ENCODE results near the gene UBTD1. TPM values are rescaled to one million over a fixed set of nuclear protein-coding genes. Genes with fewer than 3 reads are reported as not detected.

Gene UBTD1
- polyA plus RNA-seq, 1 donor from 2014 or later: 3.3 TPM

DNA sequence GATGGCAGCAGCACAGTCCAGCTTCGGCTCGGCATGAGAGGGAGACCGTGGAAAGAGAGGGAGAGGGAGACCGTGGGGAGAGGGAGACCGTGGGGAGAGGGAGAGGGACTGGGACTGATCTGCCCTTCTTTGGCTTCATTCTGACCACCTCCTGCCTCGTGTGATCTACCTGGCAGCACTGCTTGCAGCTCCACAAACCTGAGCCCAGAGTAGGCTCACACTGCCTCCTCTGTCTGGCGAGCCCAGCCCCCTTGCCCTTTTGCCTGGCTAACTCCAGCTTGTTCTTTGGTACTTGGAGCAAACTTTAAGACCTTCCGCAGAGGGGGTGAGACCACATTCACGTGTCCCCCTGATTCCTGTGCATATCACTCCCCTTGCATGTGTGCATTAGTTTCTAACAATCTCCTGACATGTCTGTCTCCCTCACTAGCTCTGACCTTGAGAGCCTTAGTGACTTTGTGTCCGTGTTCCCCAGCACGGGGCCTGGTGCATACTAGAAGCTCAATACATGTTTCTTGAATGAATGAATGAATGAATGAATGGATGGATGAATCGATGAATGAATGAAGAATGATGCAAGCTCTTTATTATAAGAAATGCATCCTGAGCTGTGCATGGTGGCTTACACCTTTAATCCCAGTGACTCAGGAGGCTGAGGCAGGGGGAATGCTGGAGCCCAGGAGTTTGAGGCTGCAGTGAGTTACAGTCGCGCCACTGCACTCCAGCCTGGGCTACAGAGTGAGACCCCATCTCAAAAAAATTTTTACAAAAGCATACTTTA, 31.2 kb downstream of the UBTD1 start:
- H3K27me3 ChIP-seq (ENCODE audit: insufficient read depth, low read depth, low read length): no peaks in the 10 kb centered on the region
- no peaks in the 10 kb centered on the region for H4K20me1 ChIP-seq (ENCODE audit: insufficient read depth)
- no peaks in the 10 kb centered on the region for H3K79me2 ChIP-seq (replicated peaks; ENCODE audit: insufficient read depth, low read length)
- no peak overlapping the region for H2AFZ ChIP-seq (ENCODE audit: low read depth, low read length)
- no peak overlapping the region for H3K9ac ChIP-seq (ENCODE audit: low read length)
- H3K9me3 ChIP-seq (ENCODE audit: low read length): no peaks in the 10 kb centered on the region
- H3K27ac ChIP-seq (ENCODE audit: low read length): no peak overlapping the region
- H3K36me3 ChIP-seq (ENCODE audit: insufficient read depth, low read length): no peaks in the 10 kb centered on the region
- no peak overlapping the region for H3K4me2 ChIP-seq (ENCODE audit: low read length)
- no peaks in the 10 kb centered on the region for H3K9me2 ChIP-seq (ENCODE audit: insufficient read depth, low read length)
- no peaks in the 10 kb centered on the region for H3F3A ChIP-seq (ENCODE audit: insufficient read depth, low read length, poor library complexity, severe bottlenecking)
- no peak overlapping the region for H3K4me3 ChIP-seq (ENCODE audit: low read length)
- TF ChIP-seq, protein P1, sequence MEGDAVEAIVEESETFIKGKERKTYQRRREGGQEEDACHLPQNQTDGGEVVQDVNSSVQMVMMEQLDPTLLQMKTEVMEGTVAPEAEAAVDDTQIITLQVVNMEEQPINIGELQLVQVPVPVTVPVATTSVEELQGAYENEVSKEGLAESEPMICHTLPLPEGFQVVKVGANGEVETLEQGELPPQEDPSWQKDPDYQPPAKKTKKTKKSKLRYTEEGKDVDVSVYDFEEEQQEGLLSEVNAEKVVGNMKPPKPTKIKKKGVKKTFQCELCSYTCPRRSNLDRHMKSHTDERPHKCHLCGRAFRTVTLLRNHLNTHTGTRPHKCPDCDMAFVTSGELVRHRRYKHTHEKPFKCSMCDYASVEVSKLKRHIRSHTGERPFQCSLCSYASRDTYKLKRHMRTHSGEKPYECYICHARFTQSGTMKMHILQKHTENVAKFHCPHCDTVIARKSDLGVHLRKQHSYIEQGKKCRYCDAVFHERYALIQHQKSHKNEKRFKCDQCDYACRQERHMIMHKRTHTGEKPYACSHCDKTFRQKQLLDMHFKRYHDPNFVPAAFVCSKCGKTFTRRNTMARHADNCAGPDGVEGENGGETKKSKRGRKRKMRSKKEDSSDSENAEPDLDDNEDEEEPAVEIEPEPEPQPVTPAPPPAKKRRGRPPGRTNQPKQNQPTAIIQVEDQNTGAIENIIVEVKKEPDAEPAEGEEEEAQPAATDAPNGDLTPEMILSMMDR (IDR thresholded peaks at IDR 0.05; ENCODE audit: poor library complexity, severe bottlenecking): no peak
- TF ChIP-seq EZH2 (IDR thresholded peaks at IDR 0.05; ENCODE audit: borderline replicate concordance, insufficient read depth, low read length, poor library complexity, severe bottlenecking): no peak
- TF ChIP-seq, protein P2, sequence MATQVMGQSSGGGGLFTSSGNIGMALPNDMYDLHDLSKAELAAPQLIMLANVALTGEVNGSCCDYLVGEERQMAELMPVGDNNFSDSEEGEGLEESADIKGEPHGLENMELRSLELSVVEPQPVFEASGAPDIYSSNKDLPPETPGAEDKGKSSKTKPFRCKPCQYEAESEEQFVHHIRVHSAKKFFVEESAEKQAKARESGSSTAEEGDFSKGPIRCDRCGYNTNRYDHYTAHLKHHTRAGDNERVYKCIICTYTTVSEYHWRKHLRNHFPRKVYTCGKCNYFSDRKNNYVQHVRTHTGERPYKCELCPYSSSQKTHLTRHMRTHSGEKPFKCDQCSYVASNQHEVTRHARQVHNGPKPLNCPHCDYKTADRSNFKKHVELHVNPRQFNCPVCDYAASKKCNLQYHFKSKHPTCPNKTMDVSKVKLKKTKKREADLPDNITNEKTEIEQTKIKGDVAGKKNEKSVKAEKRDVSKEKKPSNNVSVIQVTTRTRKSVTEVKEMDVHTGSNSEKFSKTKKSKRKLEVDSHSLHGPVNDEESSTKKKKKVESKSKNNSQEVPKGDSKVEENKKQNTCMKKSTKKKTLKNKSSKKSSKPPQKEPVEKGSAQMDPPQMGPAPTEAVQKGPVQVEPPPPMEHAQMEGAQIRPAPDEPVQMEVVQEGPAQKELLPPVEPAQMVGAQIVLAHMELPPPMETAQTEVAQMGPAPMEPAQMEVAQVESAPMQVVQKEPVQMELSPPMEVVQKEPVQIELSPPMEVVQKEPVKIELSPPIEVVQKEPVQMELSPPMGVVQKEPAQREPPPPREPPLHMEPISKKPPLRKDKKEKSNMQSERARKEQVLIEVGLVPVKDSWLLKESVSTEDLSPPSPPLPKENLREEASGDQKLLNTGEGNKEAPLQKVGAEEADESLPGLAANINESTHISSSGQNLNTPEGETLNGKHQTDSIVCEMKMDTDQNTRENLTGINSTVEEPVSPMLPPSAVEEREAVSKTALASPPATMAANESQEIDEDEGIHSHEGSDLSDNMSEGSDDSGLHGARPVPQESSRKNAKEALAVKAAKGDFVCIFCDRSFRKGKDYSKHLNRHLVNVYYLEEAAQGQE (IDR thresholded peaks at IDR 0.05; ENCODE audit: borderline replicate concordance): no peak

DNA sequence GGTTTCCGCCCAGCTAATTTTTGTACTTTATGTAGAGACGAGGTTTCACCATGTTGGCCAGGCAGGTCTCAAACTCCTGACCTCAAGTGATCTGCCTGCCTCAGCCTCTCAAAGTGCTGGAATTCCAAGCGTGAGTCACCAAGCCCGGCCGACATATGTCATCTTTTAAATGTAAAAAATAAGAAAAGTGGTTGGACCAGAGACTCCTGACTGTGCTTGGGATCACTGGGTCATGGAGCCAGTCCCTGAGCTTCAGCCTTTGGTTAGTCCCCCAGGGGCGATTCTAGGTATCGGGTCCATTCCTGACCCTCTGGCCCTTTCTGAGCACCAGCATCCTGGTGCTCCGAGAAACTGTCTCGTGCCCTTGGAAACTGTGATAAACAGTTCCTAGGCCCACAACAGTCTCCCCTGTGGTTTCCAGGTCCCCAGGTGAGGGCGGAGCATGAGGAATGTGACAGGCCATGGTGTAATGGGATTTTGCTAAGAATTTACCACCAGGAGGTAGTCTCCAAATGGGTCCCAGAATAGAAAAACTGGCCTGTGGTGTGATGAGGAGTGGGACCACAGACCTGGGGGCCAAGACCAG, 32.8 kb downstream of the UBTD1 start:
- Histone ChIP-seq H3F3A (ENCODE audit: insufficient read depth, low read length, poor library complexity, severe bottlenecking) (no peaks in the 10 kb centered on the region), H3K9ac (ENCODE audit: low read length) (no peak overlapping the region), H3K27me3 (ENCODE audit: insufficient read depth, low read depth, low read length) (no peaks in the 10 kb centered on the region), H2AFZ (ENCODE audit: low read depth, low read length) (no peak overlapping the region), H3K9me3 (ENCODE audit: low read length) (no peaks in the 10 kb centered on the region), H3K36me3 (ENCODE audit: insufficient read depth, low read length) (no peaks in the 10 kb centered on the region), H3K79me2 (replicated peaks; ENCODE audit: insufficient read depth, low read length) (no peaks in the 10 kb centered on the region), H3K4me3 (ENCODE audit: low read length) (no peak overlapping the region), H3K9me2 (ENCODE audit: insufficient read depth, low read length) (no peaks in the 10 kb centered on the region), H3K27ac (ENCODE audit: low read length) (no peak overlapping the region), H4K20me1 (ENCODE audit: insufficient read depth) (no peaks in the 10 kb centered on the region), H3K4me2 (ENCODE audit: low read length) (no peak overlapping the region)
- TF ChIP-seq, protein P2 (IDR thresholded peaks at IDR 0.05; ENCODE audit: borderline replicate concordance): no peak
- TF ChIP-seq, protein P1 (IDR thresholded peaks at IDR 0.05; ENCODE audit: poor library complexity, severe bottlenecking): no peak
- no peak for TF ChIP-seq TAF1 (IDR thresholded peaks at IDR 0.05; ENCODE audit: low read depth)
- no peak for TF ChIP-seq SMC3 (conservative IDR thresholded peaks at IDR 0.05; ENCODE audit: poor library complexity)

All from neural cell (in vitro differentiated cells).